DOHH2 (cell line): ENCODE measurements around the gene MAP3K20.

Source experiments
- CTCF ChIP-seq: fragments of 200-600 bp; sonication (generic); IDR thresholded peaks from one replicate; pipeline ENCODE4 v1.5.1; 2014; ENCODE audit warnings: antibody characterized with exemption, mild to moderate bottlenecking, low read depth, low read length; ENCODE audit not compliant: poor library complexity, severe bottlenecking
- EZH2phosphoT487 ChIP-seq: fragments of 200-600 bp; sonication (generic); IDR thresholded peaks from 2 replicates; pipeline ENCODE4 v1.6.1; 2017; ENCODE audit warnings: borderline replicate concordance, mild to moderate bottlenecking, antibody characterized with exemption, low read length, moderate library complexity, mixed read lengths

DNA sequence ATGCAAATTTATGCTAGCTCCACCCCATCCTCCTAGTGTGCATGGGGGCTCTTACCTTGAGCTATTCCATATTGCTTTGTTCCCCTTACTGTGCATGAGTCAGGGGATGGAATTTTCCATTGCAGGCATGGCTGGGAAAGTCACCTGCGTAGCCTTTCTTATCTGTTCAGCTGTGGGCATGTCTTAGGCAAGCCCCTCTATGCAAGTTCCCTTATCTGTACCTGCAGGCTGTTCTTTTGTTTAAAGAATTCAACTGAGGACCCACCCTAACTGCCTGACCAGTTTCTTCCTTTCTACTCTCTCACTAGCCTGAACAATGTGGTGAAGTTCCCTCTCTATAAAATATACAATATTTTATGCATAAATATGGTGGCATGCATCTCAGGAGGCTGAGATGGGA is 224.8 kb downstream of the MAP3K20 start:
- TF ChIP-seq CTCF (no peak), EZH2phosphoT487 (no peak)
